Keratinocyte (primary cell): ENCODE measurements around the gene CORO2B. TPM values are rescaled to one million over a fixed set of nuclear protein-coding genes. Genes with fewer than 3 reads are reported as not detected.

Experiments used
- DNase-seq: peaks from one replicate; pipeline ENCODE4 v3.0.0-alpha.2; 2011; ENCODE audit warnings: low read depth, missing footprints, low spot score
- FAIRE-seq: peaks from 2 replicates; lab custom pipeline; 2011; peaks lifted over from hg19 to GRCh38; lab: Jason Lieb, UNC
- H2AFZ ChIP-seq: 2 replicates; pipeline ENCODE4 v1.6.0; 2012; ENCODE audit warnings: low read length, control low read depth, inconsistent platforms; ENCODE audit not compliant: control insufficient read depth
- H3K27ac ChIP-seq: 2 replicates; pipeline ENCODE4 v1.5.1; 2011; ENCODE audit warnings: low read length; ENCODE audit not compliant: control insufficient read depth, insufficient read depth
- H3K27me3 ChIP-seq: 3 replicates; pipeline ENCODE4 v1.6.0; 2011; ENCODE audit warnings: low read length; ENCODE audit not compliant: control insufficient read depth, insufficient read depth; ENCODE audit errors: extremely low read depth
- H3K36me3 ChIP-seq, 2 experiments: 2 replicates in 1 of 2; 3 replicates in 1 of 2; pipeline ENCODE4 v1.5.1; 2011; ENCODE audit warnings: low read length in 2 of 2, mild to moderate bottlenecking in 1 of 2; ENCODE audit not compliant: control insufficient read depth in 2 of 2, insufficient read depth in 2 of 2; ENCODE audit errors: extremely low read depth in 1 of 2
- H3K4me1 ChIP-seq: 3 replicates; pipeline ENCODE4 v1.5.1; 2011; ENCODE audit warnings: low read length; ENCODE audit not compliant: control insufficient read depth, insufficient read depth; ENCODE audit errors: extremely low read depth
- H3K4me2 ChIP-seq: 3 replicates; pipeline ENCODE4 v1.6.0; 2011; ENCODE audit warnings: low read depth, low read length; ENCODE audit not compliant: control insufficient read depth, insufficient read depth; ENCODE audit errors: extremely low read depth
- H3K4me3 ChIP-seq, 3 experiments: fragments of 200-600 bp in 1 of 3; sonication (generic) in 1 of 3; 2 replicates in 2 of 3; 3 replicates in 1 of 3; pipeline ENCODE4 v1.5.1; 2011 to 2016; ENCODE audit warnings: low read length in 3 of 3, mild to moderate bottlenecking in 3 of 3, control low read depth in 2 of 3, inconsistent platforms in 1 of 3, low read depth in 1 of 3, mixed read lengths in 1 of 3, mixed run types in 1 of 3, moderate library complexity in 1 of 3; ENCODE audit not compliant: control insufficient read depth in 2 of 3, insufficient read depth in 2 of 3; ENCODE audit errors: extremely low read depth in 1 of 3
- H3K79me2 ChIP-seq: 2 replicates; pipeline ENCODE4 v1.6.0; 2012; ENCODE audit warnings: low read length; ENCODE audit not compliant: control insufficient read depth, insufficient read depth
- H3K9ac ChIP-seq: 3 replicates; pipeline ENCODE4 v1.6.0; 2011; ENCODE audit warnings: low read length; ENCODE audit not compliant: control insufficient read depth, insufficient read depth; ENCODE audit errors: extremely low read depth
- H3K9me1 ChIP-seq: 3 replicates; pipeline ENCODE4 v1.6.0; 2011; ENCODE audit warnings: low read length; ENCODE audit not compliant: control insufficient read depth, insufficient read depth; ENCODE audit errors: extremely low read depth
- H3K9me3 ChIP-seq: 2 replicates; pipeline ENCODE4 v1.5.1; 2012; ENCODE audit warnings: low read depth, low read length; ENCODE audit not compliant: control insufficient read depth
- H4K20me1 ChIP-seq: 3 replicates; pipeline ENCODE4 v1.6.0; 2011; ENCODE audit warnings: low read length; ENCODE audit not compliant: control insufficient read depth, insufficient read depth; ENCODE audit errors: extremely low read depth
- EZH2 ChIP-seq: IDR thresholded peaks from one replicate; pipeline ENCODE4 v1.6.1; 2012; ENCODE audit warnings: inconsistent platforms, mild to moderate bottlenecking, low read length, moderate library complexity
- dilution Hi-C: fragments of 300-500 bp; cut with MboI; formaldehyde crosslinking; loops from one replicate; pipeline ENCODE4 v1.7.0; 2020; ENCODE audit warnings: low sequenced_read_pairs; ENCODE audit not compliant: extremely low pct_ligation_motif_present
- polyA plus RNA-seq, 5 experiments: library from polyadenylated mRNA; depleted of rRNA in 3 of 5; stranded (reverse) in 3 of 5; stranded (forward) in 1 of 5; unstranded in 1 of 5; fragments of >200 nt; gene quantifications; 1 replicate in 1 of 5; 2 replicates in 3 of 5; 3 replicates in 1 of 5; pipeline versions ENCODE4 v1.2.1 to v1.2.3, GENCODE V29; 2011 to 2012; ENCODE audit warnings: missing spikeins in 2 of 5, low read depth in 1 of 5, low replicate concordance in 1 of 5
- TF ChIP-seq, protein P1 (sequence below), 3 experiments: IDR thresholded peaks in 1 of 3; conservative IDR thresholded peaks in 1 of 3; optimal IDR thresholded peaks in 1 of 3; 2 replicates in 2 of 3; 3 replicates in 1 of 3; pipeline versions ENCODE3 to v1.5.1; 2011; ENCODE audit warnings: low read length in 3 of 3, mild to moderate bottlenecking in 3 of 3, moderate library complexity in 2 of 3, control low read depth in 1 of 3, inconsistent platforms in 1 of 3; ENCODE audit not compliant: insufficient read depth in 2 of 3; ENCODE audit errors: extremely low read depth in 1 of 3

CORO2B gene
- polyA plus RNA-seq, 1 donor (not counting 4 experiments of a cell fraction or from before 2014, with no cell fraction given) = 0.13 TPM

DNA sequence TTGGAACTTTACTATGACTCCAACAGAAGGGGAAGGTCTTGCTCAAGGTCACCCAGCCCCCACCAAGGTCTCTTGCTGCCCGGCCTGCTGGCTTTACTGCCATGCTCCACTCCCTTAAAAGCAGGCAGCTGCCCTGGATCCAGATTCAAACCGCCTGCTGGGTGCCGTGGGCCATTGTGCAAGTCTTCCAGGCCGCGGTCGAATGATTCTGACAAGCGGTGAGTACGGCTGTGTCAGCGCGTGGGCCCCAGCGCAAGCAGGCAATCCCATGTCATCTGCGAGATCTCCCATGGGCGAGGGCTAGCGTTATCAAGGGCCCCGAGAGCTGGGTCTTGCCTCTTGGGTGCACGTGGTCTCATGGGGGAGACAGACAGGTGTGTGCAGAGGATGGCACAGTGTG is 37.6 kb downstream of the CORO2B start:
- dilution Hi-C loops = no loop called here
- Histone ChIP-seq H3K9me1 (no peaks in the 10 kb centered on the region), H3K27ac (no peak overlapping the region), H2AFZ (no peak overlapping the region), H4K20me1 (no peaks in the 10 kb centered on the region), H3K4me3 (no peak overlapping the region), H3K4me1 (no peaks in the 10 kb centered on the region), H3K4me2 (no peak overlapping the region), H3K9ac (no peak overlapping the region), H3K79me2 (no peaks in the 10 kb centered on the region), H3K27me3 (no peaks in the 10 kb centered on the region), H3K36me3 (no peaks in the 10 kb centered on the region), H3K9me3 (no peaks in the 10 kb centered on the region)
- no peak for DNase-seq
- no peak for TF ChIP-seq EZH2
- TF ChIP-seq, protein P1, sequence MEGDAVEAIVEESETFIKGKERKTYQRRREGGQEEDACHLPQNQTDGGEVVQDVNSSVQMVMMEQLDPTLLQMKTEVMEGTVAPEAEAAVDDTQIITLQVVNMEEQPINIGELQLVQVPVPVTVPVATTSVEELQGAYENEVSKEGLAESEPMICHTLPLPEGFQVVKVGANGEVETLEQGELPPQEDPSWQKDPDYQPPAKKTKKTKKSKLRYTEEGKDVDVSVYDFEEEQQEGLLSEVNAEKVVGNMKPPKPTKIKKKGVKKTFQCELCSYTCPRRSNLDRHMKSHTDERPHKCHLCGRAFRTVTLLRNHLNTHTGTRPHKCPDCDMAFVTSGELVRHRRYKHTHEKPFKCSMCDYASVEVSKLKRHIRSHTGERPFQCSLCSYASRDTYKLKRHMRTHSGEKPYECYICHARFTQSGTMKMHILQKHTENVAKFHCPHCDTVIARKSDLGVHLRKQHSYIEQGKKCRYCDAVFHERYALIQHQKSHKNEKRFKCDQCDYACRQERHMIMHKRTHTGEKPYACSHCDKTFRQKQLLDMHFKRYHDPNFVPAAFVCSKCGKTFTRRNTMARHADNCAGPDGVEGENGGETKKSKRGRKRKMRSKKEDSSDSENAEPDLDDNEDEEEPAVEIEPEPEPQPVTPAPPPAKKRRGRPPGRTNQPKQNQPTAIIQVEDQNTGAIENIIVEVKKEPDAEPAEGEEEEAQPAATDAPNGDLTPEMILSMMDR (optimal IDR thresholded peaks at IDR 0.05 in 1 of 3, IDR thresholded peaks at IDR 0.05 in 1 of 3, conservative IDR thresholded peaks at IDR 0.05 in 1 of 3; ENCODE audit: extremely low read depth in 1 of 3, insufficient read depth in 2 of 3, low read length in 3 of 3) = no peak
- no peak for FAIRE-seq

DNA sequence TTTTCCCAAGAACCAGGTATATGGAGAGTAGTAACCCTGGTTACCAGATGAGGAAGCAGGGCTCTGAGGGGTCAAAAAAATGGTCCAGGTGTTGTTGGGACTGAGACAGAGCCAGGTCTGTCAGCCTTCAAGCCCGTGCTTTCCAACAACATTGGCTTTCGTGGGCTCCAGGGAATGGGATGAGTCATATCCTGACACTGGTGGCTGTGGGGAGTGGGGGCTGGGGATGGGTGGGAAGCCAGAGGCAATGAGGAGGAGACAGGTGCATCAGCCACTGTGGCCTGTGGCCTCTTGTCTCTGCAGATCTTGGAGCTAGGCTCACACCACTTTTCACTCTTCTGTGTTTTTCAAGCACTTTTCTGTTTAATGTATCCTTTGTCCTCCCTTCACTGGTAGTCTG is 38.2 kb downstream of the CORO2B start:
- TF ChIP-seq EZH2 = no peak
- TF ChIP-seq, protein P1 (optimal IDR thresholded peaks at IDR 0.05 in 1 of 3, IDR thresholded peaks at IDR 0.05 in 1 of 3, conservative IDR thresholded peaks at IDR 0.05 in 1 of 3; ENCODE audit: extremely low read depth in 1 of 3, insufficient read depth in 2 of 3, low read length in 3 of 3) = no peak
- Histone ChIP-seq H3K27ac (no peak overlapping the region), H3K4me1 (no peaks in the 10 kb centered on the region), H3K9ac (no peak overlapping the region), H3K27me3 (no peaks in the 10 kb centered on the region), H2AFZ (no peak overlapping the region), H3K79me2 (no peaks in the 10 kb centered on the region), H3K4me2 (no peak overlapping the region), H3K9me3 (no peaks in the 10 kb centered on the region), H3K9me1 (no peaks in the 10 kb centered on the region), H3K36me3 (no peaks in the 10 kb centered on the region), H3K4me3 (no peak overlapping the region), H4K20me1 (no peaks in the 10 kb centered on the region)
- no peak for FAIRE-seq
- dilution Hi-C loops = no loop called here
- no peak for DNase-seq
